ENCODE measurements around the gene BTG2. TPM values are rescaled to one million over a fixed set of nuclear protein-coding genes. Genes with fewer than 3 reads are reported as not detected.

BTG2 gene
- total and polyA plus RNA-seq, 2 donors, result 171 to 174 TPM

GRCh38 chr1:203273869-203274602 lies 31.3 kb upstream of the BTG2 start:
- peak overlapping the region; percentile 69 to 74 for H3K4me3 ChIP-seq (ENCODE audit: low read length in 2 of 2)
- peak in 1 of 9 donors; percentile 73 for DNase-seq (ENCODE audit: low read depth in 6 of 9, low spot score in 9 of 9)
- WGBS, result 58% methylated on average over 12 of the region's 12 CpGs
- H3K36me3 ChIP-seq (ENCODE audit: control insufficient read depth in 2 of 2, insufficient read depth in 2 of 2, low read length in 1 of 2), result no peaks in the 10 kb centered on the region
- H3K27ac ChIP-seq (ENCODE audit: low read depth in 1 of 2, low read length in 1 of 2), result peak overlapping the region; percentile 86 to 88
- H3K4me1 ChIP-seq (ENCODE audit: control insufficient read depth in 2 of 2, insufficient read depth in 2 of 2, low read length in 2 of 2), result peaks cover 65 to 95% of the 10 kb centered on the region in 2 donors
- no peaks in the 10 kb centered on the region for H3K27me3 ChIP-seq (ENCODE audit: control insufficient read depth in 2 of 2, insufficient read depth in 1 of 2, low read length in 1 of 2)
- H3K9me3 ChIP-seq (ENCODE audit: control insufficient read depth in 2 of 2, insufficient read depth in 1 of 2, low read length in 1 of 2), result no peaks in the 10 kb centered on the region

- H3K9me3 ChIP-seq (ENCODE audit: control insufficient read depth in 2 of 2, insufficient read depth in 1 of 2, low read length in 1 of 2), result no peaks in the 10 kb centered on the region
- peak overlapping the region; percentile 69 to 74 for H3K4me3 ChIP-seq (ENCODE audit: low read length in 2 of 2)
- H3K27ac ChIP-seq (ENCODE audit: low read depth in 1 of 2, low read length in 1 of 2), result peak overlapping the region; percentile 86 to 88
- WGBS, result 92% methylated on average over 12 of the region's 12 CpGs
- no peaks in the 10 kb centered on the region for H3K36me3 ChIP-seq (ENCODE audit: control insufficient read depth in 2 of 2, insufficient read depth in 2 of 2, low read length in 1 of 2)
- H3K4me1 ChIP-seq (ENCODE audit: control insufficient read depth in 2 of 2, insufficient read depth in 2 of 2, low read length in 2 of 2), result peaks cover 59 to 94% of the 10 kb centered on the region in 2 donors
- no peak for DNase-seq (ENCODE audit: low read depth in 6 of 9, low spot score in 9 of 9)
- no peaks in the 10 kb centered on the region for H3K27me3 ChIP-seq (ENCODE audit: control insufficient read depth in 2 of 2, insufficient read depth in 1 of 2, low read length in 1 of 2)
Observed at GRCh38 chr1:203274603-203275381, 30.5 kb upstream of the BTG2 start.

- Histone ChIP-seq H3K4me1 (ENCODE audit: control insufficient read depth in 2 of 2, insufficient read depth in 2 of 2, low read length in 2 of 2) (peaks cover 57 to 91% of the 10 kb centered on the region in 2 donors), H3K4me3 (ENCODE audit: low read length in 2 of 2) (no peak overlapping the region), H3K9me3 (ENCODE audit: control insufficient read depth in 2 of 2, insufficient read depth in 1 of 2, low read length in 1 of 2) (no peaks in the 10 kb centered on the region), H3K27me3 (ENCODE audit: control insufficient read depth in 2 of 2, insufficient read depth in 1 of 2, low read length in 1 of 2) (no peaks in the 10 kb centered on the region), H3K36me3 (ENCODE audit: control insufficient read depth in 2 of 2, insufficient read depth in 2 of 2, low read length in 1 of 2) (no peaks in the 10 kb centered on the region), H3K27ac (ENCODE audit: low read depth in 1 of 2, low read length in 1 of 2) (peak overlapping the region in 1 of 2 donors; percentile 36)
- WGBS, result 98% methylated on average over 11 of the region's 11 CpGs
- DNase-seq (ENCODE audit: low read depth in 6 of 9, low spot score in 9 of 9), result no peak
Observed at GRCh38 chr1:203275656-203276272, 29.6 kb upstream of the BTG2 start.

- WGBS, result 95% methylated on average over 5 of the region's 5 CpGs
- no peak for DNase-seq (ENCODE audit: low read depth in 6 of 9, low spot score in 9 of 9)
- Histone ChIP-seq H3K4me1 (ENCODE audit: control insufficient read depth in 2 of 2, insufficient read depth in 2 of 2, low read length in 2 of 2) (peaks cover 50 to 89% of the 10 kb centered on the region in 2 donors), H3K27me3 (ENCODE audit: control insufficient read depth in 2 of 2, insufficient read depth in 1 of 2, low read length in 1 of 2) (no peaks in the 10 kb centered on the region), H3K36me3 (ENCODE audit: control insufficient read depth in 2 of 2, insufficient read depth in 2 of 2, low read length in 1 of 2) (no peaks in the 10 kb centered on the region), H3K4me3 (ENCODE audit: low read length in 2 of 2) (no peak overlapping the region), H3K27ac (ENCODE audit: low read depth in 1 of 2, low read length in 1 of 2) (peak overlapping the region in 1 of 2 donors; percentile 87), H3K9me3 (ENCODE audit: control insufficient read depth in 2 of 2, insufficient read depth in 1 of 2, low read length in 1 of 2) (no peaks in the 10 kb centered on the region)
Observed at GRCh38 chr1:203276408-203276807, 28.9 kb upstream of the BTG2 start.

- Histone ChIP-seq H3K4me3 (ENCODE audit: low read length in 2 of 2) (no peak overlapping the region), H3K9me3 (ENCODE audit: control insufficient read depth in 2 of 2, insufficient read depth in 1 of 2, low read length in 1 of 2) (no peaks in the 10 kb centered on the region), H3K27me3 (ENCODE audit: control insufficient read depth in 2 of 2, insufficient read depth in 1 of 2, low read length in 1 of 2) (no peaks in the 10 kb centered on the region), H3K27ac (ENCODE audit: low read depth in 1 of 2, low read length in 1 of 2) (peak overlapping the region; percentile 87 to 94), H3K36me3 (ENCODE audit: control insufficient read depth in 2 of 2, insufficient read depth in 2 of 2, low read length in 1 of 2) (no peaks in the 10 kb centered on the region), H3K4me1 (ENCODE audit: control insufficient read depth in 2 of 2, insufficient read depth in 2 of 2, low read length in 2 of 2) (peaks cover 45 to 86% of the 10 kb centered on the region in 2 donors)
- DNase-seq (ENCODE audit: low read depth in 6 of 9, low spot score in 9 of 9), result peak in 1 of 9 donors; percentile 67
- 84% methylated on average over 9 of the region's 9 CpGs for WGBS
Observed at GRCh38 chr1:203276916-203277545, 28.3 kb upstream of the BTG2 start.

- Histone ChIP-seq H3K4me3 (ENCODE audit: low read length in 2 of 2) (peak overlapping the region; percentile 14 to 42), H3K27me3 (ENCODE audit: control insufficient read depth in 2 of 2, insufficient read depth in 1 of 2, low read length in 1 of 2) (no peaks in the 10 kb centered on the region), H3K27ac (ENCODE audit: low read depth in 1 of 2, low read length in 1 of 2) (peak overlapping the region; percentile 87 to 94), H3K4me1 (ENCODE audit: control insufficient read depth in 2 of 2, insufficient read depth in 2 of 2, low read length in 2 of 2) (peaks cover 41 to 86% of the 10 kb centered on the region in 2 donors), H3K9me3 (ENCODE audit: control insufficient read depth in 2 of 2, insufficient read depth in 1 of 2, low read length in 1 of 2) (no peaks in the 10 kb centered on the region), H3K36me3 (ENCODE audit: control insufficient read depth in 2 of 2, insufficient read depth in 2 of 2, low read length in 1 of 2) (no peaks in the 10 kb centered on the region)
- peak in 2 of 9 donors; percentile 60 to 83 for DNase-seq (ENCODE audit: low read depth in 6 of 9, low spot score in 9 of 9)
- WGBS, result 20% methylated on average over 13 of the region's 13 CpGs
Observed at GRCh38 chr1:203278082-203278884, 27.0 kb upstream of the BTG2 start.

- DNase-seq (ENCODE audit: low read depth in 6 of 9, low spot score in 9 of 9), result no peak
- WGBS, result 89% methylated on average over 8 of the region's 8 CpGs
- no peaks in the 10 kb centered on the region for H3K36me3 ChIP-seq (ENCODE audit: control insufficient read depth in 2 of 2, insufficient read depth in 2 of 2, low read length in 1 of 2)
- no peaks in the 10 kb centered on the region for H3K27me3 ChIP-seq (ENCODE audit: control insufficient read depth in 2 of 2, insufficient read depth in 1 of 2, low read length in 1 of 2)
- H3K27ac ChIP-seq (ENCODE audit: low read depth in 1 of 2, low read length in 1 of 2), result peak overlapping the region; percentile 87 to 94
- no peaks in the 10 kb centered on the region for H3K9me3 ChIP-seq (ENCODE audit: control insufficient read depth in 2 of 2, insufficient read depth in 1 of 2, low read length in 1 of 2)
- peaks cover 40 to 86% of the 10 kb centered on the region in 2 donors for H3K4me1 ChIP-seq (ENCODE audit: control insufficient read depth in 2 of 2, insufficient read depth in 2 of 2, low read length in 2 of 2)
- peak overlapping the region in 1 of 2 donors; percentile 42 for H3K4me3 ChIP-seq (ENCODE audit: low read length in 2 of 2)
Observed at GRCh38 chr1:203278885-203279406, 26.4 kb upstream of the BTG2 start.

GRCh38 chr1:203280061-203280460 lies 25.3 kb upstream of the BTG2 start:
- H3K4me1 ChIP-seq (ENCODE audit: control insufficient read depth in 2 of 2, insufficient read depth in 2 of 2, low read length in 2 of 2), result peaks cover 30 to 75% of the 10 kb centered on the region in 2 donors
- no peak overlapping the region for H3K27ac ChIP-seq (ENCODE audit: low read depth in 1 of 2, low read length in 1 of 2)
- no peaks in the 10 kb centered on the region for H3K9me3 ChIP-seq (ENCODE audit: control insufficient read depth in 2 of 2, insufficient read depth in 1 of 2, low read length in 1 of 2)
- 98% methylated on average over 5 of the region's 5 CpGs for WGBS
- H3K4me3 ChIP-seq (ENCODE audit: low read length in 2 of 2), result no peak overlapping the region
- no peaks in the 10 kb centered on the region for H3K27me3 ChIP-seq (ENCODE audit: control insufficient read depth in 2 of 2, insufficient read depth in 1 of 2, low read length in 1 of 2)
- no peak for DNase-seq (ENCODE audit: low read depth in 6 of 9, low spot score in 9 of 9)
- no peaks in the 10 kb centered on the region for H3K36me3 ChIP-seq (ENCODE audit: control insufficient read depth in 2 of 2, insufficient read depth in 2 of 2, low read length in 1 of 2)

All from thymus (tissue), 11 donors.